HS-27A (cell line): ENCODE results near the gene MYOM3.

Experiments used
- DNase-seq: peaks from one replicate; pipeline ENCODE4 v3.0.0-alpha.2; 2012; ENCODE audit warnings: low read depth, missing footprints

Gene MYOM3

GRCh38 chr1:24138476-24139221 lies 26.7 kb upstream of the MYOM3 start:
- no peak for DNase-seq

DNA sequence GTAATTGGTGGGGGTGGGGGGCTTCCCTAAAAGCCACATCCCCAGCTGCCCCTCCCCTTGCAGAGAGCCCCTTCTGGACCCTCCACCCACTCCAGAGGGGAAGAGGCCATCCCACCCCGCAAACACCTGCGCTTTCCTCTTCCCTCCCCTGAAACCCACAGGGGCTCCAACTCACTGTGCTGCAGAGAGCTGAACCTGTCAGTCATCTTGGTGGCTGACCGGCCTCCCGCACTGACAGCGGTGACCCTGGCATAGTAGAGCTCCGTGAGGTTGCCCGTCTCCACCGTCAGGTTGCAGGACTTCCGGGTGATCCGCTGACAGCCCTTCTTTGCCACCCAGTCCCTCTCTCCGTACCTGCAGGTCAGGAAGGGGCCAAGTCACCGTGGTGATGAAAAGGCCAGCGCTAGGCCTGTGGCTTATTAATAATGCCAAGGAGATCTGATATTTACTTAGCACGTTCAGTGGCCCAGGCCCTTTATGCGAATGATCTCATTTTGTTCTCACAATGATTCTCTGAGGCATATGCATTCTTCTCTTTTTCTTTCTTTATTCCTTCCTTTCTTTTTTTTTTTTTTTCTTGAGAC lies 25.1 kb upstream of the MYOM3 start:
- no peak for DNase-seq

- DNase-seq, result no peak
Measured at GRCh38 chr1:24134376-24134775, 22.4 kb upstream of the MYOM3 start.

DNA sequence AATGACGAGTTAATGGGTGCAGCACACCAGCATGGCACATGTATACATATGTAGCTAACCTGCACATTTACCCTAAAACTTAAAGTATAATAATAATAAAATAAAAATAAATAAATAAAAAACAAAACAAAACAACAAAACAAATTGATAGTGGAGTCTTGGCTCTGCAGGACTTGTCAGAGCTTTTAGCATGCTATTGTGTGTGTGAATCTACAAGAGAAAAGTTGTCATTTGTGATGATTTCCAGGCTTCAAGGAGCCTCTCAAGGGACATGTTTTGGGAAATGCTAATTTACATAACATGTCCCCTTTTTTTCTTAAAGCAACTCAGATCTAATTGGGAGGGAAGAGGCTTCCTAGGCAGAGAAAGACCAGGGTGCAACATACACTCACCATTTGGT lies 21.9 kb upstream of the MYOM3 start:
- DNase-seq, result no peak

DNA sequence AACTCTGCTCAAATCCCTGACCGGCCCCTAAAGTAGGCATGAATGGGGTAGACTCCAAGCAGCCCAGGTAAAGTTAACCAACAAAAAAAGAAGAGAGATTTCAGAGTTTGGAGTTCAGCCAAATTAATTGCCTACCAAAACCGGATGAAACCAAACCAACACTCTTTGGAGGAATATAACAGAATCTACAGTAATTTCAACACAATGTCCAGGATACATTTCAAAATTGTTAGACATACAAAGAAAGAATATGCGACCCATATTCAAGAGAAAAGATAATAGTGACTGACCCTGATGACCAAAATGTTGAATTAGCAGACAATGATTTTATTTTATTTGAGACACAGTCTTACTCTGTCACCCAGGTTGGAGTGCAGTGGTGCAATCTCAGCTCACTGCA lies 18.4 kb upstream of the MYOM3 start:
- no peak for DNase-seq

GRCh38 chr1:24127801-24128363 lies 15.9 kb upstream of the MYOM3 start:
- DNase-seq, result no peak

DNA sequence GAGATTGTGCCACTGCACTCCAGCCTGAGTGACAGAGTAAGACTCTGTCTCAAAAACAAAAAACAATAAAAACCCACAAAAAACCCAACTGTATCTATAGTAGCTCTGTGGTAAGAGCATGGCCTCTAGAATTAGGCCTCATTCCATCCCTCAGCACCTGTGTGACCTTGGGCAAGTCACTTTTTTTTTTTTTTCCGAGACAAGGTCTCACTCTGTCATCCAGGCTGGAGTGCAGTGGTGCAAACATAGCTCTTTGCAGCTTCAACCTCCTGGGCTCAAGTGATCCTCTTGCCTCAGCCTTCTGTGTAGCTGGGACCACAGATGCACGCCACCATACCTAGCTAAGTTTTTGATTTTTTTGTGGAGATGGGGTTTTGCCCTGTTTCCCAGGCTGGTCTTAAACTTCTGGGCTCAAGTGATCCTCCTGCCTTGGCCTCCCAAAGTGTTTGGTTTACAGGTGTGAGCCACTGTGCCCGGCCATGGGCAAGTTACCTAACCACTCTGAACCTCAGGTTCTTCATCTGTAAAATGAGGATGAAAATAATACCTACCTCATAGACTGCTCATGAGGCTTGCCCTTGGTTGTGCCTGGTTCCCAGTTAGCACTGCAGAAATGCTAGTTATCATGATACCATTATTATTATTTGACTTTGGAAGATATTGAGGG lies 15.3 kb upstream of the MYOM3 start:
- no peak for DNase-seq

DNA sequence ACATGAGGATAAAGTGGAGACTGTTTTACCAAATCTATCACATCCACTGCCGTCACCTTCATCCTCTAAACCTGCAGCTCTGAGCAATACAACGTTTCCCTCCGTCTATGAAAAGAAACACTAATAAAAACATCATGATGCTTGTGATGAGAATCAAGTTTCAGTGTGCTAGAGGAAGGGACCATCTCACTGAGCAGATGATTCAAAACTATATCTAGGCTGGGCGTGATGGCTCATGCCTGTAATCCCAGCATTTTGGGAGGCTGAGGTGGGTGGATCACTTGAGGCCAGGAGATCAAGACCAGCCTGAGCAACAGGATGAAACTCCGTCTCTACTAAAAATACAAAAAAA lies 14.7 kb upstream of the MYOM3 start:
- DNase-seq, result no peak

- DNase-seq, result no peak
Measured at GRCh38 chr1:24126018-24126671, 14.2 kb upstream of the MYOM3 start.

DNA sequence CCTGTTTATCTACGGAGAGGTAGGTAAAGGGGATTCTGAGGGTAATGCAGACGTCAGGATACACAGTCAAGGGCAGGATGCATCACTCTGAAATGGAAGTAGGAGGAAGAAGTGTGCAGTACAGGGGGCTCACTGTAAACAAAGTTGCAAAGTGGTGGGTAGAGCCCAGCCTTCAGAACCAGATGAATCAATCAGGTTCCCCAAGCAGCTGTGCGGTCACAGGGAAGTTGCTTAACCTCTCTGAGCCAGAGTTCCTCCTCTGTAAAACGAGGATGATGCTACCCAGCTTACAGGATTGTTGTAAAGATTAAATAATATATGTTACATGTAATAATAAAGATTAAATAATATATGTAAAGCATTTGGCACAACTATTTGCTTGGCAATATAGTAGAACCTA lies 13.5 kb upstream of the MYOM3 start:
- DNase-seq, result no peak

GRCh38 chr1:24124980-24125379 lies 13.0 kb upstream of the MYOM3 start:
- no peak for DNase-seq

GRCh38 chr1:24123611-24124010 lies 11.7 kb upstream of the MYOM3 start:
- DNase-seq, result no peak

DNA sequence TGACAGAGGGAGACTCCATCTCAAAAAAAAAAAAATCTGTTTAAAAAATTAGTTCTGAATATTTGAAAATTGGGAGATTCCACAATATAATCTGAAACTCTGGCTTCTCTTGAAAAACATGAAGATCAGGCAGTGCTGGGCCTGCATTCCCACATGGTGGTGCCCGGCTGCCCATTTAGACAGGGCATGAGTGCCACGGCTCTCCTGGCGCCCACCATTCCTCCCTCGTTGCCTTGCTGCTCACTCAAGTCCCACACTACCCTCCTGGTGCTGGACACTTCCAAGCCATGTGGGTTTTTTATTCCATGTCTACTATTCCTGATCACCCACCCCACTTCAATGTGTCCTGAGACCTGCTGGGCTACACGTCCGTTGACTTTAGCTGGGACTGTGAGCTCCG lies 10.8 kb upstream of the MYOM3 start:
- DNase-seq, result no peak

GRCh38 chr1:24121406-24121805 lies 9.5 kb upstream of the MYOM3 start:
- no peak for DNase-seq

DNA sequence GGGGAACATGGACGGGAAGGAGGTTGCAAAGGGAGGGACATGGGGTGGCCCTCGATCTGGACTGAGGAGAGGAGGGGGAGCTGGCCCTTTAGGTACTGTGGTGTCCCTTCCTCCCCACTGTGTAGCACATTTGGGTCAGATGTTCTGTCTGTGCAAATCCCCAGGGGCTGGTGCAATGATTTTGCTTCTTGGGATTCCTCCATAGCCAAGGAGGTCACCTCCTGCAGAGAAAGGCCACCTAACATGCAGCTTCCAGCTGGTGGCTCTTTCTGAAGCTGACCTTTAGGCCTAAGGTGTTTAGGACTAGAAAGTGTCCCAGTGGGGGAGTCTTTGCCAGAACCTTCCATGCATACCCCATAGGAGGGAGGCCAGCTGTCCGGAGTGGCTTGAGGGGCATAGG lies 9.0 kb upstream of the MYOM3 start:
- no peak for DNase-seq

DNA sequence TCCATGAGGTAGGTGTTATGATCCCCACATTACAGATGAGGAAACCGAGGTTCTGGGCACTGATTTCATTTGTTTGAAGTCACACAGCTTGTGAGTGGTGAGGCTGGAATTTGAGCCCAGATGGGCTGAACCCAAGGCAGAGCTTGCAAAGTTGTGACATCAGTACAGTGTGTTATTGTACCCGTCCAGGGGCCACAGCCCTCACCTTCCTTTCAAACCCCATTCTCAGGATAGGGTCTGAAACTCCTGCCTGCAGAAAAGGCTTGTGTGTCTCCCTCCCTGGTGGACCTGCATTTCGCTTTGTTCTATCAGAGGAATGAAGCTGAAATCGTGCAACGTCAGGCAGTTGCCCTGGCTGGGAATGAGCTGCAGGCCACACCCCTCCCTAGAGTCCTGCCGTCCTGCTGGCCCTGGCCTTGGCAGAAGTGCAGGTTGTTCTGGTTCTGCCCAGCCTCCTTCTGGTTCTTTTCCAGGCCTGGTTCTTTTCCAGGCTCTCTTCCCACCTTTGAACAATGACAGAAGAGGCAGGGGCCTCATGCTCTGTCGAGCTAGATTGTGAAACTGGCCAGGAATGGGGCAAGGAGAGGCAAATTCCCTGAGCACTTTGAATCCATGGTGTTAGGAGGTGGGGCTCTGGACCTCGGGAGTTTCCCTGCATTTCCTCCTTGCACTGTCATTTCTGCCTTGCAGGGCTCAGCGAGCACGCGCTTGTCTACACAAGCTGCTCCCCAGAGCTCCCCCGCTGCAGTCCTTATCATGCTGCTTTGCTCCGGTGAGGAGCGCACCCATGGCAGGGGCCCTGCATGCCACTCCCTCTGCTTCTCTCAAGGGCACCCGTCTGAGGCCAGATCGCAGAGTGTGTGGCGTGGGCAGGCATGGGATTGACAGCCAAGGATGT lies 8.2 kb upstream of the MYOM3 start:
- DNase-seq, result no peak

DNA sequence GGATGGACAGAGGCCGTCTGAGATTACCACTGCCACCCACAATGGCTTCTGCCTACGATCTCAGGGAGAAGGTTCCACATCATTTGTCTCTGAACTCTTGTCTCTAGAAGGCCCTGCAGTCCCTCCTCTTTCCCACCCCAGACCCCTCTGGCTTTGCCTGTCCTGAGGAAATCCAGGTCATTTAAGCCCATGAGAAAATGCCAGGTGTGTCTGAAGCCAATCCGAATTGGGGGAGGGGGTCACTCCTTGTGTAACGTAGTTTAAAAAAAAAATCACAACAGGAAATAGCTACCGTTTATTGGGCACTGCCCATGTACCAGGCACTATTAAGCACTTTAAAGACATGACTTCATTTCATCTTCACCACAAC lies 7.5 kb upstream of the MYOM3 start:
- no peak for DNase-seq

DNA sequence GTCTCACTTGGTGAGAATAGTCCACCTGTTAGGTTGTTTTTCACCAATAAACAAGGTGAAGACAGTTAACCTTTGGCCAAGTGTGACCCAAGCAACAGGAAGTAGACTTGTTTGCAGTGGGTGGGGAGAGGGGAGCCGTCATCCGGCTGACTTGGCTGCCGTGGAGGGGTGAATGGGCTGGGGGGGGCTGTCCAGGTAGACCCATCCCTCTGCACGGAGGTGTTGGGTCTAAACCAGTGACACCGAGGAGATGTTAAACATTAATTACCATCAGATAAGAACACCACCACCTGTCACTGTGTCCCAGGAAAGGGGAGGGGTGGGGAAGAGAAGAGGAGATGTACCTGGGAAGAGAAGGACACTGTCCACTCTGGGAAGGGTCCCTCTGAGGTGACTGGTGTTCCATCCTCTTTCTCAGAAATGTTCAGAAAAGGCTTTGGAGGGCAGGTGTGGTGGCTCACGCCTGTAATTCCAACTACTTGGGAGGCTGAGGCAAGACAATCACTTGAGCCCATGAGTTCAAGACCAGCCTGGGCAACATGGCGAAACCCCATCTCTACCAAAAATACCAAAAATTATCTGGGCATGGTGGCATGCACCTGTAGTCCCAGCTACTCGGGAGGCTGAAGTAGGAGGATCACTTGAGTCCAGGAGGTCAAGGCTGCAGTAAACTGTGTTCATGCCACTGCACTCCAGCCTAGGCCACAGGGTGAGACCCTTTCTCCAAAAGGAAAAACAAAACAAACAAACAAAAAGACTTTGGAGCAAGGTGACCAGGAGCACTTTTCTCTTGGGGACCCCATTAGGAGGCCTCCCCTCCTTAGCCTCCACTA lies 6.7 kb upstream of the MYOM3 start:
- DNase-seq, result no peak

DNA sequence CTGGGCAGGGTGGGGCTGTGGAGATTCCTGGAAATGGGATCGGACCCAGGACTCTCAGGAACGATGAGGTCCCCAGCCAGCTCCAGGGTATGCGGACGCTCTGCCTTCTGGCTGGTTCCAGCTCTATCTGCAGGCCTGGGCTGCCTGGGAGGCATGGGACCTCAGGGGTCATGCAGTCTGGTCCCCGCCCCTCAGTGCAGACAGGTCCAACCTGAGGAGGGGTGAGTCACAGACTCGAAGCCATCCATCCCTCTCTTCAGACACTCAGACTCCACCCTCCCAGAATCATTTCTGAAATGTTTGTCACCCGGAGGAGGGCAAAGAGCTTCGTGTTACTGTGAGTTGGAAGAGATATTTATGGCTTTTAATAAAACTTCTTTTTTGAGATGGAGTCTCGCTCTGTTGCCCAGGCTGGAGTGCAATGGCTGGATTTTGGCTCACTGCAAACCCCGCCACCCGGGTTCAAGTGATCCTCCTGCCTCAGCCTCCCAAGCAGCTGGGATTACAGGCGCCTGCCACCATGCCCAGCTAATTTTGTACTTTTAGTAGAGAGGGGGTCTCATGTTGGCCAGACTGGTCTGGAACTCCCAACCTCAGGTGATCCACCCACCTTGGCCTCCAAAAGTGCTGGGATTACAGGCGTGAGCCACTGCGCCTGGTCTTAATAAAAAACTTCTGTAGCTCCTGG lies 5.9 kb upstream of the MYOM3 start:
- no peak for DNase-seq

GRCh38 chr1:24117132-24117531 lies 5.2 kb upstream of the MYOM3 start:
- no peak for DNase-seq
